CD4-positive, alpha-beta T cell treated with Interleukin-2 at 100 ng/mL for 4 hours (primary cell): ENCODE measurements around the gene ANGPTL2.
A peak's percentile ranks its signal among the peaks of the same experiment; 100 is the strongest.
"Not testable (repeated sequence)": the region's sequence is repeated elsewhere in the genome, so short reads cannot be mapped to it uniquely, and the experiment has no call there.

ENCODE experiments used
- DNase-seq: peaks from one replicate; pipeline ENCODE4 v3.0.0-alpha.2; 2020; ENCODE audit warnings: low spot score

ANGPTL2 gene

GRCh38 chr9:127122176-127123063, at the start of gene ANGPTL2:
TSS of gene ANGPTL2 (minus strand) at chr9:127122635. CDS start at chr9:127108731, 13,904 bp downstream.
- DNase-seq, result no peak

- DNase-seq, result not testable (repeated sequence)
Measured at GRCh38 chr9:127171348-127171747, 48.9 kb upstream of the ANGPTL2 start.

GRCh38 chr9:127170652-127171051, 48.2 kb upstream of the ANGPTL2 start:
- DNase-seq, result no peak

- DNase-seq, result no peak
Measured at GRCh38 chr9:127170103-127170502, 47.7 kb upstream of the ANGPTL2 start.

- no peak for DNase-seq
Measured at GRCh38 chr9:127169575-127169883, 47.1 kb upstream of the ANGPTL2 start.

GRCh38 chr9:127168756-127169574, 46.5 kb upstream of the ANGPTL2 start:
- DNase-seq, result no peak

GRCh38 chr9:127167560-127168326, 45.3 kb upstream of the ANGPTL2 start:
- no peak for DNase-seq

GRCh38 chr9:127166651-127167524, 44.5 kb upstream of the ANGPTL2 start:
- peak; percentile 0 for DNase-seq

- DNase-seq, result no peak
Measured at GRCh38 chr9:127166111-127166510, 43.7 kb upstream of the ANGPTL2 start.

- DNase-seq, result no peak
Measured at GRCh38 chr9:127165116-127165515, 42.7 kb upstream of the ANGPTL2 start.

GRCh38 chr9:127163409-127163808, 41.0 kb upstream of the ANGPTL2 start:
- no peak for DNase-seq

GRCh38 chr9:127162864-127163365, 40.5 kb upstream of the ANGPTL2 start:
- no peak for DNase-seq

GRCh38 chr9:127162046-127162863, 39.8 kb upstream of the ANGPTL2 start:
- no peak for DNase-seq

GRCh38 chr9:127161081-127161624, 38.7 kb upstream of the ANGPTL2 start:
- no peak for DNase-seq

GRCh38 chr9:127159949-127160610, 37.6 kb upstream of the ANGPTL2 start:
- no peak for DNase-seq

GRCh38 chr9:127159325-127159801, 36.9 kb upstream of the ANGPTL2 start:
- no peak for DNase-seq

GRCh38 chr9:127158786-127159324, 36.4 kb upstream of the ANGPTL2 start:
- no peak for DNase-seq

GRCh38 chr9:127155314-127155960, 33.0 kb upstream of the ANGPTL2 start:
- DNase-seq, result no peak
